Upper lobe of right lung (tissue), 1 donor: ENCODE data around the gene UNC13B. TPM values are rescaled to one million over a fixed set of nuclear protein-coding genes. Genes with fewer than 3 reads are reported as not detected.

ENCODE experiments used
- ATAC-seq: fragments of 200-7000 bp; cut with Tn5 transposase; one replicate; pipeline ENCODE4 v1.9.1; 2020; ENCODE audit warnings: mild to moderate bottlenecking, moderate library complexity
- DNase-seq: peaks from one replicate; pipeline ENCODE4 v3.0.0-alpha.2; 2020
- H3K27ac ChIP-seq: fragments of 200-600 bp; one replicate; pipeline ENCODE4 v1.8.0; 2022
- H3K27me3 ChIP-seq: fragments of 200-600 bp; one replicate; pipeline ENCODE4 v1.8.0; 2022; ENCODE audit warnings: mild to moderate bottlenecking
- H3K36me3 ChIP-seq: fragments of 200-600 bp; one replicate; pipeline ENCODE4 v1.8.0; 2022
- H3K4me1 ChIP-seq: fragments of 200-600 bp; one replicate; pipeline ENCODE4 v1.8.0; 2022
- H3K4me3 ChIP-seq: fragments of 200-600 bp; one replicate; pipeline ENCODE4 v1.8.0; 2022; ENCODE audit warnings: mild to moderate bottlenecking
- H3K9me3 ChIP-seq: fragments of 200-600 bp; one replicate; pipeline ENCODE4 v1.8.0; 2022
- intact Hi-C: fragments of 100-400 bp; cut with DNase I; formaldehyde crosslinking; loops from one replicate; pipeline ENCODE4 v1.11.0; 2022
- total RNA-seq: library from RNA; stranded (reverse); fragmentation: NEBNext Ultra II Directional; extraction: Animal tissue kit (Norgen Biotek cat#: 25700); gene quantifications from one replicate; pipeline ENCODE4 v1.2.1, GENCODE V29; 2021
- TF ChIP-seq, protein P1 (sequence below): fragments of 200-600 bp; IDR thresholded peaks from one replicate; pipeline ENCODE4 v1.8.0; 2022; ENCODE audit warnings: antibody characterized with exemption
- donor health status: DM: no; HTN: yes; CAD: no; lungs with severe emphysema.

UNC13B gene
- total RNA-seq, 1 donor from 2014 or later = 92.1 TPM

- no peak overlapping the region for H3K4me3 ChIP-seq
- TF ChIP-seq, protein P1, sequence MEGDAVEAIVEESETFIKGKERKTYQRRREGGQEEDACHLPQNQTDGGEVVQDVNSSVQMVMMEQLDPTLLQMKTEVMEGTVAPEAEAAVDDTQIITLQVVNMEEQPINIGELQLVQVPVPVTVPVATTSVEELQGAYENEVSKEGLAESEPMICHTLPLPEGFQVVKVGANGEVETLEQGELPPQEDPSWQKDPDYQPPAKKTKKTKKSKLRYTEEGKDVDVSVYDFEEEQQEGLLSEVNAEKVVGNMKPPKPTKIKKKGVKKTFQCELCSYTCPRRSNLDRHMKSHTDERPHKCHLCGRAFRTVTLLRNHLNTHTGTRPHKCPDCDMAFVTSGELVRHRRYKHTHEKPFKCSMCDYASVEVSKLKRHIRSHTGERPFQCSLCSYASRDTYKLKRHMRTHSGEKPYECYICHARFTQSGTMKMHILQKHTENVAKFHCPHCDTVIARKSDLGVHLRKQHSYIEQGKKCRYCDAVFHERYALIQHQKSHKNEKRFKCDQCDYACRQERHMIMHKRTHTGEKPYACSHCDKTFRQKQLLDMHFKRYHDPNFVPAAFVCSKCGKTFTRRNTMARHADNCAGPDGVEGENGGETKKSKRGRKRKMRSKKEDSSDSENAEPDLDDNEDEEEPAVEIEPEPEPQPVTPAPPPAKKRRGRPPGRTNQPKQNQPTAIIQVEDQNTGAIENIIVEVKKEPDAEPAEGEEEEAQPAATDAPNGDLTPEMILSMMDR = no peak
- no peaks in the 10 kb centered on the region for H3K27me3 ChIP-seq
- H3K4me1 ChIP-seq = no peaks in the 10 kb centered on the region
- intact Hi-C loops = no loop called here
- H3K36me3 ChIP-seq = peaks cover 4% of the 10 kb centered on the region
- ATAC-seq (no peak), DNase-seq (no peak)
- H3K9me3 ChIP-seq = no peaks in the 10 kb centered on the region
- no peak overlapping the region for H3K27ac ChIP-seq
Observed at GRCh38 chr9:35294556-35294955, 132.7 kb downstream of the UNC13B start.

DNA sequence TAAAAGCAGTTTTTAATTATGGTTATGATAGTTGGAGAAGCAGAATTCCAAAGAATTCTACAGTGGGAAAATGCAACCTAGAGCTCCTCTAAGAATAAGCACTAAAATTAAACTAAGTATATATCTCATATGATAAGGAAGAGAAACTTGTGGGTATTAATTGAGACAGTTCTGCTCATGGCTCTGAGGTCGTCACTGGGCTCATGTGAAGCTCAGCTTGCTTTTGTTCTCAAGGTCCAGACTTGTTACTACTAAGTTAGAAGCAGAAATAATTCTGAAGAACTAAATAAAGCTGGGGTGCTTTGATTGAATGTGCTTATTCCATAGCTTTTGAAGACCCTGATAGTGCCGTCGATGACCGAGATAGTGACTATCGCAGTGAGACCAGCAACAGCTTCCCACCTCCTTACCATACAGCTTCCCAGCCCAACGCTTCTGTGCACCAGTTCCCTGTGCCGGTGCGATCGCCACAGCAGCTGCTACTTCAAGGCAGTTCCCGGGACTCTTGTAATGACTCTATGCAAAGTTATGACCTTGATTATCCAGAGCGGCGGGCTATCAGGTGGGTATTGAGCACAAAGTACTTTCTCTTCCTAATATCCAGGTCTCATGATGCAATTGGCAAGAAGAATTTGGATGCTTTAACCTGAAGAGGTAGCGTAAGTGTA lies 133.7 kb downstream of the UNC13B start:
- H3K4me1 ChIP-seq = no peaks in the 10 kb centered on the region
- intact Hi-C loops = no loop called here
- no peaks in the 10 kb centered on the region for H3K27me3 ChIP-seq
- H3K36me3 ChIP-seq = peaks cover 11% of the 10 kb centered on the region
- H3K9me3 ChIP-seq = no peaks in the 10 kb centered on the region
- TF ChIP-seq, protein P1 = no peak
- DNase-seq = no peak
- H3K4me3 ChIP-seq = no peak overlapping the region
- no peak for ATAC-seq
- H3K27ac ChIP-seq = no peak overlapping the region

GRCh38 chr9:35303567-35303966 lies 141.8 kb downstream of the UNC13B start:
- H3K27ac ChIP-seq = no peak overlapping the region
- TF ChIP-seq, protein P1 = no peak
- intact Hi-C loops = no loop called here
- no peak overlapping the region for H3K4me3 ChIP-seq
- H3K4me1 ChIP-seq = no peaks in the 10 kb centered on the region
- no peak for ATAC-seq
- DNase-seq = no peak
- no peaks in the 10 kb centered on the region for H3K9me3 ChIP-seq
- no peaks in the 10 kb centered on the region for H3K27me3 ChIP-seq
- H3K36me3 ChIP-seq = peaks cover 9% of the 10 kb centered on the region

DNA sequence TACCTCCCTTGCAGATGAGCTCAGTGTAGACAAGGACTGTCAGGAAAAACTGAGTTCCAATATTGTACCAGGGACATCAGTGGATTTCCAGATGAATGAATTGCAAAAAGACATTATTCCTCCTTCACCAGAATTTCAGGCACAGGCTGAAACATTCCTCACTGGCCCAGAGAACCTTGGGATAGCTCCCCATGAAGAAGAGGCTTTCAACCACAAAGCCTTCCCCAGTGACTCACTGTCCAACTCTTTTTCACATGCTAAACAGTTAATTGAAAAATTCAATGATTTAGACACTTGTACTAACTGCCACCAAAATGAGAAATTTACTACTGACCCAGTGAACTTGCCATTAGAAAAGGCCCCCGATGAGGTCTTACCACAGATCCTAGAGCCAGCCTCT lies 144.5 kb downstream of the UNC13B start:
- no peak for DNase-seq
- Histone ChIP-seq H3K27ac (no peak overlapping the region), H3K9me3 (no peaks in the 10 kb centered on the region), H3K4me1 (no peaks in the 10 kb centered on the region), H3K4me3 (no peak overlapping the region), H3K36me3 (peaks cover 12% of the 10 kb centered on the region), H3K27me3 (no peaks in the 10 kb centered on the region)
- no peak for ATAC-seq
- intact Hi-C loops = no loop called here
- TF ChIP-seq, protein P1 = no peak

- H3K27me3 ChIP-seq = no peaks in the 10 kb centered on the region
- no peak overlapping the region for H3K27ac ChIP-seq
- H3K4me1 ChIP-seq = no peaks in the 10 kb centered on the region
- H3K9me3 ChIP-seq = no peaks in the 10 kb centered on the region
- ATAC-seq (no peak), DNase-seq (no peak)
- TF ChIP-seq, protein P1 = no peak
- no peak overlapping the region for H3K4me3 ChIP-seq
- peaks cover 18% of the 10 kb centered on the region for H3K36me3 ChIP-seq
- intact Hi-C loops = no loop called here
Observed at GRCh38 chr9:35308316-35308715, 146.5 kb downstream of the UNC13B start.
